HG03469 (cell line): ENCODE measurements around the gene ARHGAP25.

Experiments used
- ATAC-seq: cut with Tn5 transposase; IDR thresholded peaks from one replicate; pipeline ENCODE4 v1.9.1; 2021; ENCODE audit warnings: mild to moderate bottlenecking, moderate library complexity, moderate number of reproducible peaks; ENCODE audit not compliant: unreplicated experiment

The ARHGAP25 gene

GRCh38 chr2:68857855-68858456 is 123.3 kb downstream of the ARHGAP25 start:
- ATAC-seq = no peak

DNA sequence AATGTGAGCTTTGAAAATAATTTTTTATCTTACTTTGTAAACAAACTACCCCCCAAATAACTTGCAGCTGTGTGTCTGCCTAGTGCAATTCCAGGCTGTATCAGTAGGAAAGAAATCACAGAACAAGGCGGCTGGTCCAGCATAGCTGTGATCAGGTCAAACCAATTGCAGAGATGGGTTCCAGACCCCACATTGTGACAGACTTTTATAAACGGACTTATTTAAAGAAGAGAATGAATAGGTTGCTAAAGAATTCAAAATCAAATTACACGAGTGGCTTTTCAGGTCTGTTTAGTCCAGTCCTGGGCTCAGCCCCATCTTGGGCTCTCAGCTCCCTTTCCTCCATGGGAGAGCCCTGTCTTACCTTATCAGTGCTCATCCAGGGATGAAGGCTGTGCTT is 125.5 kb downstream of the ARHGAP25 start:
- no peak for ATAC-seq

- no peak for ATAC-seq
Observed at GRCh38 chr2:68861330-68861729, 126.7 kb downstream of the ARHGAP25 start.

DNA sequence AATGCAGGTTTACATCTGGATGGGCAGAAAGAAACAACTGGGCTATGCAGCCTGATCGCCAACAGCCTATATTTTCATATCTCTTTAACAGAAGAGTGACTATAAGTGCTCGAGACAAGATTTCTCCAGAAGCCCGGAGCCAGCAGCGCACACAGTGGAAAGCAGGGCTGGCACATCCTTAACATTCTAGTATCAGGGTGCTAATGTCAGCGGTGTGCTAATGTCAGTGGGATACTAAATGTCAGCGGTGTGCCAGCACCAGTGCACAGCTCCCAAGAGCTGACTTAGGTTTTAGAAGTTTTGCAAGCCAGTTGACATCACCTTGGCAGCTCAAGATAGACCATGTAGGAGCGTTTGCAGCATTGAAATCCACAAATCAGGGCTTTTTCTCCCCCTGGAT is 128.3 kb downstream of the ARHGAP25 start:
- no peak for ATAC-seq

DNA sequence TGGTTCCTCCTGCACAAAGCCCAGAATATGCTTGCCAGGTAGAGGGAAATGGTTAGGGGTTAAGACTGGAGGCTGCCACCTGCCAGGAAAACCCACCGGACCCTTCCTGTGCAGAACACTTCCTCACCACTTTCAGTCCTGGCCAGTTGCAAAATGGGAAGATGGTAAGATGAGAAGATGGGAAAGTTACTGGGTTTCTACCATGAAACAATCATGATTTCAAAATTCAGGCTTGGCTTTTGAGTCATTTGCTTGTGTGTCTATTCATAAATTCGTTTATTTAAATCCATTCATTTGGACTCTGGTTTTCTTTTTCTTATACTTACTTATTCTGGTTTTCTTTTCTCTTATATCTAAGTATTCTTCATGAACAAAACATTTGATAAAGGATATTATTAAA is 129.4 kb downstream of the ARHGAP25 start:
- no peak for ATAC-seq

DNA sequence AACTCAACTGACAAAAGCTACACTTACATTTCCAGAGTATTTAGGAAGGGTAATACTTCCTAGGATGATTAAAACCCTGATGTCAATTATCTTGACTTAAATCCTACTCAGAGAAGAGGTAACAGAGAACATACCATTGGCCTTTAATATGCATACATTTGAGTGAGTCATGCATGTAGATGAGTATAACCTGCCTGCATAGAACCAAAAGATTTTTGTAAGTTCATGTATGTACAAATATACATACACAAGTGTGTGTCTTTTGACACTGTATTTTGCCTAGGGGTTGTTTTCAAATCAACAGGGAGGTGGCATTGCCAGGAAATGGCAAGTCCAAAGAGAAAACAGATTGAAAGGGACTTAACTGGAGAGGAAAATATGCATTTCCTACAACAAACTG is 130.5 kb downstream of the ARHGAP25 start:
- no peak for ATAC-seq

GRCh38 chr2:68870215-68870614 is 135.6 kb downstream of the ARHGAP25 start:
- no peak for ATAC-seq

- no peak for ATAC-seq
Observed at GRCh38 chr2:68871159-68871764, 136.7 kb downstream of the ARHGAP25 start, which contains the start of gene BMP10. TSS of gene BMP10 (minus strand) at chr2:68871397. CDS start at chr2:68871358, 39 bp downstream.
